MCF 10A (cell line): Measurements from ENCODE around the gene AHNAK2. TPM values are rescaled to one million over a fixed set of nuclear protein-coding genes. Genes with fewer than 3 reads are reported as not detected.

Source experiments
- BruUV-seq: library from RNA; stranded (reverse); fragments of 400-500 nt; replicated peaks from 2 replicates; lab custom pipeline; 2021; lab: Mats Ljungman, UMichigan
- CTCF ChIA-PET: fragments of 300-600 bp; sonication (Branson Sonifier 250); formaldehyde crosslinking; extraction: SDS; loops from one replicate; lab custom pipeline; 2021; ENCODE audit warnings: antibody characterized with exemption, inconsistent platforms; lab: Yijun Ruan, JAX
- POLR2A ChIA-PET: fragments of 300-600, 350-650 bp; sonication (Branson Sonifier 250); formaldehyde crosslinking; extraction: SDS; loops from one replicate; lab custom pipeline; 2020; ENCODE audit warnings: antibody characterized with exemption, inconsistent platforms; lab: Yijun Ruan, JAX
- DNase-seq: peaks from one replicate; pipeline ENCODE4 v3.0.0-alpha.2; 2018; ENCODE audit not compliant: unreplicated experiment
- H3K27ac Mint-ChIP-seq: one replicate; pipeline ENCODE4 v1.8.0; 2022; ENCODE audit warnings: mild to moderate bottlenecking, low read depth, mixed read lengths; ENCODE audit not compliant: unreplicated experiment
- H3K27me3 Mint-ChIP-seq: one replicate; pipeline ENCODE4 v1.8.0; 2022; ENCODE audit warnings: mixed read lengths; ENCODE audit not compliant: insufficient read depth, unreplicated experiment
- H3K36me3 Mint-ChIP-seq: one replicate; pipeline ENCODE4 v1.8.0; 2022; ENCODE audit warnings: mild to moderate bottlenecking, moderate library complexity, mixed read lengths; ENCODE audit not compliant: insufficient read depth, unreplicated experiment
- H3K4me1 Mint-ChIP-seq: one replicate; pipeline ENCODE4 v1.8.0; 2022; ENCODE audit warnings: mixed read lengths; ENCODE audit not compliant: insufficient read depth, unreplicated experiment
- H3K4me3 Mint-ChIP-seq: one replicate; pipeline ENCODE4 v1.8.0; 2022; ENCODE audit warnings: mild to moderate bottlenecking, moderate library complexity, mixed read lengths; ENCODE audit not compliant: unreplicated experiment
- H3K9me3 Mint-ChIP-seq: one replicate; pipeline ENCODE4 v1.8.0; 2022; ENCODE audit warnings: mixed read lengths; ENCODE audit not compliant: unreplicated experiment
- CTCF ChIP-seq: fragments of 200-600 bp; IDR thresholded peaks from one replicate; pipeline ENCODE4 v1.8.0; 2022; ENCODE audit warnings: antibody characterized with exemption, mild to moderate bottlenecking; ENCODE audit not compliant: unreplicated experiment
- intact Hi-C: fragments of 100-400 bp; cut with micrococcal nuclease; formaldehyde crosslinking; loops from 2 replicates; pipeline ENCODE4 v1.14.1; 2022
- total RNA-seq: library from RNA; stranded (reverse); gene quantifications from 2 replicates; pipeline ENCODE4 v1.2.3, GENCODE V29; 2022

AHNAK2 gene
- total RNA-seq, 1 experiment from 2014 or later, result 218 TPM

- POLR2A ChIA-PET, result interaction anchor here (1.5 to 11.4 kb wide), 5 partner anchors 13 to 111 kb away, joined by 4 to 636 read pairs (median 39); partner anchors contain the start of gene CDCA4
- peaks cover 13% of the 10 kb centered on the region for H3K36me3 Mint-ChIP-seq
- H3K27me3 Mint-ChIP-seq, result no peaks in the 10 kb centered on the region
- intact Hi-C loops, result loop anchor here (1.0 to 2.0 kb wide), 2 partner anchors 70 to 305 kb away; no protein-coding TSS in a partner anchor
- peak overlapping the region; percentile 97 for H3K4me3 Mint-ChIP-seq
- no peaks in the 10 kb centered on the region for H3K9me3 Mint-ChIP-seq
- H3K4me1 Mint-ChIP-seq, result peaks cover 48% of the 10 kb centered on the region
- CTCF ChIA-PET, result interaction anchor here (0.6 to 6.5 kb wide), 18 partner anchors 8 to 378 kb away, joined by 3 to 167 read pairs (median 6); partner anchors contain the start of genes CDCA4 and CLBA1
- no peak for TF ChIP-seq CTCF
- DNase-seq, result no peak
- H3K27ac Mint-ChIP-seq, result no peak overlapping the region
- no TSS peak for BruUV-seq
Measured at GRCh38 chr14:104975481-104976197, 2.5 kb downstream of the AHNAK2 start.

- intact Hi-C loops, result no loop called here
- no peak for TF ChIP-seq CTCF
- H3K4me3 Mint-ChIP-seq, result peak overlapping the region; percentile 92
- H3K27ac Mint-ChIP-seq, result peak overlapping the region; percentile 78
- ChIA-PET POLR2A (interaction anchor here (0.9 to 11.4 kb wide), 9 partner anchors 9 to 116 kb away, joined by 3 to 636 read pairs (median 27); partner anchors contain the start of genes CDCA4 and CLBA1), CTCF (interaction anchor here (0.6 to 6.5 kb wide), 17 partner anchors 10 to 379 kb away, joined by 3 to 167 read pairs (median 4); partner anchors contain the start of genes CDCA4 and CLBA1)
- H3K9me3 Mint-ChIP-seq, result no peaks in the 10 kb centered on the region
- no peak for DNase-seq
- no peaks in the 10 kb centered on the region for H3K27me3 Mint-ChIP-seq
- peaks cover 19% of the 10 kb centered on the region for H3K36me3 Mint-ChIP-seq
- H3K4me1 Mint-ChIP-seq, result peaks cover 43% of the 10 kb centered on the region
- BruUV-seq, result no TSS peak
Measured at GRCh38 chr14:104974665-104975390, 3.3 kb downstream of the AHNAK2 start.

- no TSS peak for BruUV-seq
- CTCF ChIA-PET, result interaction anchor here (0.6 to 6.5 kb wide), 12 partner anchors 10 to 204 kb away, joined by 3 to 167 read pairs (median 7); partner anchors contain the start of genes CDCA4 and CLBA1
- Mint-ChIP-seq H3K36me3 (peaks cover 25% of the 10 kb centered on the region), H3K4me1 (peaks cover 37% of the 10 kb centered on the region), H3K4me3 (peak overlapping the region; percentile 92), H3K27me3 (no peaks in the 10 kb centered on the region), H3K27ac (peak overlapping the region; percentile 78), H3K9me3 (no peaks in the 10 kb centered on the region)
- no peak for DNase-seq
- intact Hi-C loops, result no loop called here
- TF ChIP-seq CTCF, result no peak
- POLR2A ChIA-PET, result interaction anchor here (0.7 to 11.4 kb wide), 20 partner anchors 10 to 327 kb away, joined by 3 to 636 read pairs (median 6); partner anchors contain the start of genes BRF1, CDCA4, CEP170B and CLBA1
Measured at GRCh38 chr14:104974146-104974541, 4.0 kb downstream of the AHNAK2 start.
